Trophoblast cell (in vitro differentiated cells and primary cell): ENCODE results near the gene CCNY.

Experiments used
- DNase-seq, 2 donors: peaks; one replicate each; pipeline ENCODE4 v3.0.0-alpha.2; 2016
- H2AFZ ChIP-seq: 2 replicates; pipeline ENCODE4 v1.6.1; 2013; ENCODE audit warnings: low read length, moderate library complexity, mild to moderate bottlenecking; ENCODE audit not compliant: insufficient read depth, poor library complexity
- H2AK5ac ChIP-seq: 2 replicates; pipeline ENCODE4 v1.6.1; 2013; ENCODE audit warnings: mild to moderate bottlenecking, low read length
- H2BK120ac ChIP-seq: 2 replicates; pipeline ENCODE4 v1.6.1; 2013; ENCODE audit warnings: low read length, mild to moderate bottlenecking, moderate library complexity; ENCODE audit not compliant: insufficient read depth, poor library complexity
- H2BK12ac ChIP-seq: 2 replicates; pipeline ENCODE4 v1.6.1; 2013; ENCODE audit warnings: mild to moderate bottlenecking, low read length, moderate library complexity
- H2BK5ac ChIP-seq: 2 replicates; pipeline ENCODE4 v1.6.1; 2013; ENCODE audit warnings: low read length, low read depth, moderate library complexity, mild to moderate bottlenecking; ENCODE audit not compliant: poor library complexity
- H3K14ac ChIP-seq: 2 replicates; pipeline ENCODE4 v1.6.1; 2013; ENCODE audit warnings: mild to moderate bottlenecking, low read length
- H3K18ac ChIP-seq: 2 replicates; pipeline ENCODE4 v1.6.1; 2013; ENCODE audit warnings: mild to moderate bottlenecking, low read length
- H3K23ac ChIP-seq: 2 replicates; pipeline ENCODE4 v1.6.1; 2013; ENCODE audit warnings: low read length
- H3K27ac ChIP-seq: 2 replicates; pipeline ENCODE4 v1.5.1; 2013; ENCODE audit warnings: low read depth, mild to moderate bottlenecking, inconsistent platforms, low read length, moderate library complexity
- H3K27me3 ChIP-seq: 2 replicates; pipeline ENCODE4 v1.6.1; 2013; ENCODE audit warnings: inconsistent platforms, mild to moderate bottlenecking, low read length, moderate library complexity; ENCODE audit not compliant: insufficient read depth
- H3K36me3 ChIP-seq, 2 experiments: 1 replicate in 1 of 2; 2 replicates in 1 of 2; pipeline ENCODE4 v1.6.1; 2013; ENCODE audit warnings: low read length in 2 of 2, mild to moderate bottlenecking in 2 of 2, moderate library complexity in 1 of 2; ENCODE audit not compliant: insufficient read depth in 2 of 2, control insufficient read depth in 1 of 2
- H3K4ac ChIP-seq: 2 replicates; pipeline ENCODE4 v1.6.1; 2013; ENCODE audit warnings: low read depth, mild to moderate bottlenecking, low read length, moderate library complexity
- H3K4me1 ChIP-seq, 2 experiments: 1 replicate in 1 of 2; 2 replicates in 1 of 2; pipeline ENCODE4 v1.6.1; 2013; ENCODE audit warnings: low read length in 2 of 2, mild to moderate bottlenecking in 2 of 2, moderate library complexity in 1 of 2; ENCODE audit not compliant: insufficient read depth in 2 of 2, control insufficient read depth in 1 of 2
- H3K4me2 ChIP-seq: 2 replicates; pipeline ENCODE4 v1.6.1; 2013; ENCODE audit warnings: inconsistent platforms, mild to moderate bottlenecking, low read length, moderate library complexity
- H3K4me3 ChIP-seq: 2 replicates; pipeline ENCODE4 v1.5.1; 2013; ENCODE audit warnings: mild to moderate bottlenecking, low read depth, low read length, inconsistent platforms
- H3K79me1 ChIP-seq: one replicate; pipeline ENCODE4 v1.6.1; 2013; ENCODE audit warnings: low read length
- H3K79me2 ChIP-seq: 2 replicates; pipeline ENCODE4 v1.6.1; 2013; ENCODE audit warnings: low read length, mild to moderate bottlenecking; ENCODE audit not compliant: control insufficient read depth, insufficient read depth, poor library complexity
- H3K9ac ChIP-seq: 2 replicates; pipeline ENCODE4 v1.6.1; 2013; ENCODE audit warnings: mild to moderate bottlenecking, low read length
- H3K9me3 ChIP-seq: 2 replicates; pipeline ENCODE4 v1.6.1; 2013; ENCODE audit warnings: low read depth, mild to moderate bottlenecking, control low read depth, inconsistent platforms, low read length; ENCODE audit not compliant: insufficient read depth
- H4K12ac ChIP-seq: 2 replicates; pipeline ENCODE4 v1.6.1; 2013; ENCODE audit warnings: low read depth, mild to moderate bottlenecking, low read length, moderate library complexity
- H4K8ac ChIP-seq: 2 replicates; pipeline ENCODE4 v1.6.1; 2013; ENCODE audit warnings: low read depth, mild to moderate bottlenecking, low read length, moderate library complexity
- H4K91ac ChIP-seq: one replicate; pipeline ENCODE4 v1.6.1; 2013; ENCODE audit warnings: low read depth, mild to moderate bottlenecking, low read length, moderate library complexity
- WGBS: extraction: QIAGEN DNeasy Blood & Tissue Kit; methylation state at CpG from one replicate; pipeline ENCODE4 v1.1.7; 2013; ENCODE audit warnings: missing lambda C conversion rate; ENCODE audit not compliant: insufficient read length, insufficient coverage; ENCODE audit errors: extremely low coverage; 5-methylcytosine and 5-hydroxymethylcytosine counted together

Gene CCNY

DNA sequence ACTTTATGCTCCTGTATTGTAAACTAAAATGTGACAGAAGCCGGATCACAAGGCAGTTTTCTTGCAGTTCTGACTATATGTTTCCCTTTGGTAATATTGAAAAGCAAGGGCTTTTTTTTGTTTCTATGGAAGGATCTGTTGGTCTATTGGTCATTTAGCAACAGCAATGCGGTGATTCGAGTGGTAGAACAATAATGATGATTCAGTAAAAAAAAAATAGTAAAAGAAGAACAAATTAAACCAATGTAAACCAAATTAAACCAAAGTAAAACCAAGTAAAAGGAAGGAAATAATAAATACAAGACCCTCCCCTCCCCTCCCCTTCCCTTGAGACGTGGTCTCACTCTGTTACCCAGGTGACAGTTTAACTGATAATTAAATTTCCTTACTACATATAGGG, 17.8 kb upstream of the CCNY start:
- H3K79me2 ChIP-seq = no peaks in the 10 kb centered on the region
- no peak overlapping the region for H2BK12ac ChIP-seq
- H3K18ac ChIP-seq = no peak overlapping the region
- DNase-seq = no peak
- no peak overlapping the region for H3K23ac ChIP-seq
- peaks cover 1% of the 10 kb centered on the region for H3K9me3 ChIP-seq
- no peak overlapping the region for H4K91ac ChIP-seq
- H3K4ac ChIP-seq = no peak overlapping the region
- WGBS = no CpG with 5 or more reads among the region's 4 CpGs
- H4K8ac ChIP-seq = no peak overlapping the region
- H2BK5ac ChIP-seq = no peak overlapping the region
- no peak overlapping the region for H3K14ac ChIP-seq
- no peak overlapping the region for H3K4me3 ChIP-seq
- H2AK5ac ChIP-seq = no peak overlapping the region
- no peak overlapping the region for H2BK120ac ChIP-seq
- H4K12ac ChIP-seq = no peak overlapping the region
- H3K27me3 ChIP-seq = no peaks in the 10 kb centered on the region
- no peak overlapping the region for H3K27ac ChIP-seq
- H3K4me1 ChIP-seq = no peaks in the 10 kb centered on the region
- H3K9ac ChIP-seq = no peak overlapping the region
- peaks cover 3 to 4% of the 10 kb centered on the region in 2 experiments for H3K36me3 ChIP-seq
- no peak overlapping the region for H2AFZ ChIP-seq
- H3K4me2 ChIP-seq = no peak overlapping the region
- H3K79me1 ChIP-seq = no peaks in the 10 kb centered on the region

DNA sequence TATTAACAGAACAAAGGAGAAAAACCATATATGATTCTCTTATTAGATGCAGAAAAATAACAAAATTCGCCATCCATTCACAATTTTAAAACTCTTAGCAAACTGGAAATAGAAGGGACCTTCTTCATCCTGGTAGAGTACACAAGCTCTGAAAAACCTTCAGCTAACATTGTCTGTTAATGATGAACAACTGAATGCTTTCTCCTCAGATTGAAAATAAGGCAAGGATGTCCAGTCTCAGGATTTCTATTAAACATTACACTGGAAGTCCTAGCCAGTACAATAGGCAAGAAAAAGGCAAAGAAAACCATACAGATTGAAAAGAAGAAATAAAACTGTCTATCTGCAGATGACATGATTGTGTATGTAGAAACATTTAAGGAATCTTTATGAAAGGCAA, 16.0 kb upstream of the CCNY start:
- Histone ChIP-seq H3K23ac (no peak overlapping the region), H3K27me3 (no peaks in the 10 kb centered on the region), H2AK5ac (no peak overlapping the region), H3K4me3 (no peak overlapping the region), H4K8ac (no peak overlapping the region), H2AFZ (no peak overlapping the region), H2BK120ac (no peak overlapping the region), H2BK5ac (no peak overlapping the region), H3K4ac (no peak overlapping the region), H3K14ac (no peak overlapping the region), H4K12ac (no peak overlapping the region), H3K4me2 (no peak overlapping the region), H3K79me1 (no peaks in the 10 kb centered on the region), H2BK12ac (no peak overlapping the region), H3K18ac (no peak overlapping the region), H4K91ac (no peak overlapping the region), H3K4me1 (no peaks in the 10 kb centered on the region), H3K27ac (no peak overlapping the region), H3K36me3 (peaks cover 2 to 3% of the 10 kb centered on the region in 2 experiments), H3K79me2 (no peaks in the 10 kb centered on the region), H3K9ac (no peak overlapping the region), H3K9me3 (peaks cover 1% of the 10 kb centered on the region)
- no peak for DNase-seq
- no CpG with 5 or more reads among the region's 1 CpG for WGBS

DNA sequence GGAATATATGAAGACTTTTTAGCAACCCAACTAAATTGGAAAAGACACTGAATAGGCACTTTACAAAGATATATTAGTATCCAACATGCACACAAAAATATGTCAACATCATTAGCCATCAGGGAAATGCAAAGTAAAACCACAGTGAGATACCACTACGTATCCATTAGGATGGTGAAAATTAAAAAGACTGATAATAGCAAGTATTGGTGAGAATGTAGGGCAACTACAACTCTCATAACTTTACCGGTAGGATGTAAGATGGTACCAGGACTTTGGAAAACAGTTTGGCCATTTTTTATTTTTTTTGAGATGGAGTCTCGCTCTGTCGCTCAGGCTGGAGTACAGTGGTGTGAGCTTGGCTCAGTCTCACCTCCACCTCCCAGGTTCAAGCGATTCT, 13.7 kb upstream of the CCNY start:
- no peak overlapping the region for H4K91ac ChIP-seq
- H4K12ac ChIP-seq = no peak overlapping the region
- no peak overlapping the region for H2BK5ac ChIP-seq
- no peaks in the 10 kb centered on the region for H3K4me1 ChIP-seq
- no peak overlapping the region for H2AFZ ChIP-seq
- H3K27ac ChIP-seq = no peak overlapping the region
- H3K18ac ChIP-seq = no peak overlapping the region
- no peak overlapping the region for H3K14ac ChIP-seq
- no peaks in the 10 kb centered on the region for H3K79me2 ChIP-seq
- no peak overlapping the region for H2BK12ac ChIP-seq
- H3K4me2 ChIP-seq = no peak overlapping the region
- H4K8ac ChIP-seq = no peak overlapping the region
- no peak overlapping the region for H3K9ac ChIP-seq
- WGBS = no CpG with 5 or more reads among the region's 5 CpGs
- no peak overlapping the region for H3K4me3 ChIP-seq
- H3K4ac ChIP-seq = no peak overlapping the region
- no peaks in the 10 kb centered on the region for H3K27me3 ChIP-seq
- no peaks in the 10 kb centered on the region for H3K79me1 ChIP-seq
- DNase-seq = no peak
- peaks cover 1% of the 10 kb centered on the region for H3K9me3 ChIP-seq
- H2AK5ac ChIP-seq = no peak overlapping the region
- peaks cover 0 to 1% of the 10 kb centered on the region in 2 experiments for H3K36me3 ChIP-seq
- no peak overlapping the region for H2BK120ac ChIP-seq
- H3K23ac ChIP-seq = no peak overlapping the region

DNA sequence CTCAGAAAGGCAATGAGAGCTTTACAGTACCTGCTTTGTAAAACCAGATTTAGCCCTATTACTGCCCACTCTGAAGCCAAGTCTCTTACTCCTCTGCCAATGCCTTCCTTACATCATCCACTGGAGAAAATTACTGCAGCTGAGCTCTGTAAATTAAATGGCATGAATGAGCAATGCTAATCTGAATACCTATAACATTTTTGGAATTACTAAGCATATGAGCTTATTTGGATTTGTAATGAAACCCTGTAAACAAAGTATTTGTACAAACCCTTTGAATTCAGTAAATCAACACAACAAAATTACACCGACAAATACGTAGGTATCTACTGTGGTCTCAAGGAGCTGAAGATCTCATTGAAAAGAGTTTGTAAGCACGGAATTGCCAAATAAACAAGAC, 12.1 kb upstream of the CCNY start:
- no peak overlapping the region for H4K91ac ChIP-seq
- no peaks in the 10 kb centered on the region for H3K4me1 ChIP-seq
- H3K36me3 ChIP-seq = peaks cover 0 to 1% of the 10 kb centered on the region in 2 experiments
- DNase-seq = peak in 1 of 2 donors; percentile 65
- no peak overlapping the region for H3K27ac ChIP-seq
- H2BK120ac ChIP-seq = no peak overlapping the region
- no peak overlapping the region for H2AK5ac ChIP-seq
- H3K4ac ChIP-seq = no peak overlapping the region
- H3K9ac ChIP-seq = no peak overlapping the region
- H3K4me2 ChIP-seq = no peak overlapping the region
- H3K14ac ChIP-seq = no peak overlapping the region
- peaks cover 1% of the 10 kb centered on the region for H3K79me2 ChIP-seq
- no peak overlapping the region for H2AFZ ChIP-seq
- no peak overlapping the region for H4K12ac ChIP-seq
- H3K9me3 ChIP-seq = peaks cover 1% of the 10 kb centered on the region
- H3K79me1 ChIP-seq = no peaks in the 10 kb centered on the region
- no CpG with 5 or more reads among the region's 3 CpGs for WGBS
- H2BK12ac ChIP-seq = no peak overlapping the region
- H3K27me3 ChIP-seq = no peaks in the 10 kb centered on the region
- no peak overlapping the region for H2BK5ac ChIP-seq
- no peak overlapping the region for H3K23ac ChIP-seq
- H4K8ac ChIP-seq = no peak overlapping the region
- no peak overlapping the region for H3K18ac ChIP-seq
- no peak overlapping the region for H3K4me3 ChIP-seq
